GM03348 (cell line): ENCODE results near the gene TCEA2.

Experiments
- DNase-seq: peaks from one replicate; pipeline ENCODE4 v3.0.0; 2012; ENCODE audit warnings: low spot score

The TCEA2 gene

DNA sequence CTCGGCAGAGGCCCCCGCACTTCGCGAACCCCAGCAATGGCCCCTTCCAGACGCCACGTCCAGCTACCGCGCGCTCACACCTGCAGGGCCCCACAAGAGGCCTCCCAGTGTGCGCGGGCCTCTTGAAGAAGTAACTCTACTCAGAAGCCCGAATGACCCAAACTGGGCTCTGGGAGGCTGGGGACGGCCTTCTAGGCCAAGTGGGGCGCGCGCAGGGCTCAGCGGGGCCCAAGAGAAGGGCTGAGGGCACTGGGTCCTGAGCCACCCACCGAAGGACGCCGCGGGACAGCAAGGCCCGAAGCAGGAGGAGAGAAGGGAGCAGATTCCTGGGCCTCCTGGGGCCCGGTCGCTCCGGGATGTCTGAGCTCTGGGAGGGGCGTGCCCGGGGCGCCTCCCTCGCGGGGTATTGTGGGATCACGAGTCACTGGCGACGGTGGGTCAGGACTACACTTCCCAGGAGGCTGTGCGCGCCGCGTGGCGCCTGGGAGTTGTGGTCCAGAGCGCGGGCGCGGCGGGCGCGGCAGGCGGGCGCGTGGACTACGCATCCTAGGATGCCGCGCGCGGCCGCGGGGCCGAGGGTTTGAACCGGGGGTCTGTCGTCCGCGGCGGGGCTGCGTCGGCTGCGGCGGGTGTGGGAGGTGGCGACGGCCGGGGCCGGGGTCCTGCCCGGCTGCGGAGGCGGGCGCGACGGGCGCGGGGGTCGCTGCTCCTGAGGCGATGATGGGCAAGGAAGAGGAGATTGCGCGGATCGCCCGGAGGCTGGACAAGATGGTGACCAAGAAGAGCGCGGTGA lies at the start of gene TCEA2:
Gene TCEA2 (plus strand): TSS at position 603 of the 793 bp plus-strand sequence. CDS start 115 bp downstream, at position 718.
- peak; percentile 99 for DNase-seq

DNA sequence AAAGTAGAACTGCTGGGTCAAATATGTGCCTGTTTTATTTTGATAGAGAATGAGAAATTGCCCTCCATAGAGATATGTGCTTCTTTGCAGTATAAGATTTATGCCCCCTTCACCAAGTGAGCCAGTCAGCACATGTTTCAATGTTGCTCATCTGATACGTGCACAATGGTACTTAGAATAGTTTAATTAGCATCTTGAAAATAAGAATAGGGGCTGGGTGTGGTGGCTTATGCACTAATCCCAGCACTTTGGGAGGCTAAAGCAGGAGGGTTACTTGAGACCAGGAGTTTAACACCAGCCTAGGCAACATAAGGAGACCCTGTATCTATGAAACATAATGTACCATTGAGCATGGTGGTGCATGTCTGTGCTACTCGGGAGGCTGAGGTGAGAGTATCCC lies 47.4 kb upstream of the TCEA2 start:
- no peak for DNase-seq

DNA sequence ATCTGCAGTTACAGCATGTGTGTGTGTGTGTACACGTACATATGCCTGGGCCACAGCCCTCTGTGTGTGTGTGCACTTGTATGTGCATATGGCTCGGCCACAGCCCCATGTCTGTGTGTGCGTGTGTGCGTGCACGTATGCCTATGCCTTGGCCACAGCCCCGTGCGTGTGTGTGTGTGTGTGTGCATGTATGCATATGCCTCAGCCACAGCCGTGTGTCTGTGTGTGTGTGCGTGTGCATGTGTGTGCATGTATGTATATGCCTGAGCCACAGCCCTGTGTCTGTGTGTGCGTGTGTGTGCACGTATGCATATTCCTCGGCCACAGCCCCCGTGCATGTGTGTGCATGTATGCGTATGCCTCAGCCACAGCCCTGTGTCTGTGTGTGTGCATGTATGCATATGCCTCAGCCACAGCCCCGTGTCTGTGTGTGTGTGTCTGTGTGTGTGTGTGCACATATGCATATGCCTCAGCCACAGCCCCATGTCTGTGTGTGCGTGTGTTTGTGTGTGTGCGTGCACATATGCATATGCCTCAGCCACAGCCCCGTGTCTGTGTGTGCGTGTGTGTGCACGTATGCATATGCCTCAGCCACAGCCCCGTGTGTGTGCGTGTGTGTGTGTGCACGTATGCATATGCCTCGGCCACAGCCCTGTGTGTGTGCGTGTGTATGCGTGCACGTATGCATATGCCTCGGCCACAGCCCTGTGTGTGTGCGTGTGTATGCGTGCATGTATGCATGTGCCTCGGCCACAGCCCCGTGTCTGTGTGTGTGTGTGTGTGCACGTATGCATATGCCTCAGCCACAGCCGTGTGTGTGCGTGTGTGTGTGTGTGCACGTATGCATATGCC lies 41.6 kb upstream of the TCEA2 start:
- DNase-seq, result no peak

DNA sequence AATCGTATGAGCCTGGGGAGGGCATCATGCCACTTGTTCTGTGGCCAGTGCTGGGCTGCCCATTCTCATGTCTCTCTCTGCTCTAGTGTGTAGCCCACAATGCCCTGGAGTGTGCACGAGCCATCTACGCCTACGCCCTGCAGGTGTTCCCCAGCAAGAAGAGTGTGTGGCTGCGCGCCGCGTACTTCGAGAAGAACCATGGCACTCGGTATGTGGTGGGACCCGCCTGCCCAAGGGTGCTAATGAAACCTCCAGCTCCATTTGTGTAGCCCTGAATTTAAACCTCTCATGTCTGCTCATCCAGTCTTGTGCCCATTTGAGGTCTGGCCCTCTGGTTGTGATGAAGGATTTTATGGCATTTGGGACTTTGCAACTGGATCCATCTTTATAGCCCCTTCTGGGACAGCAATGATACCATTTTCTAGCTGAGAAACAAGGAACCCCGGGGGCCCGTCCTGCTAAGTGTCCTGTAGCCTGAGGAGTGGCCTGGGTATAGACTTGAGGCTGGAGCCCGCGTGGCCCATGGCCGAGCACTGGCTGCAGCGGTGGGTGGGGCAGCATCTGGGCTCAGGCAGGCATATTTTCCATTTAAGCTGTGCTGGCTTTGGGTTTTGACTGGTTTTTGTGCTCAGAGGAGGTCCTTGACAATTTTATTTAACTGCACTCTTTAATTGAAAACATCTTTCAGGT lies 40.2 kb upstream of the TCEA2 start:
- DNase-seq, result no peak

DNA sequence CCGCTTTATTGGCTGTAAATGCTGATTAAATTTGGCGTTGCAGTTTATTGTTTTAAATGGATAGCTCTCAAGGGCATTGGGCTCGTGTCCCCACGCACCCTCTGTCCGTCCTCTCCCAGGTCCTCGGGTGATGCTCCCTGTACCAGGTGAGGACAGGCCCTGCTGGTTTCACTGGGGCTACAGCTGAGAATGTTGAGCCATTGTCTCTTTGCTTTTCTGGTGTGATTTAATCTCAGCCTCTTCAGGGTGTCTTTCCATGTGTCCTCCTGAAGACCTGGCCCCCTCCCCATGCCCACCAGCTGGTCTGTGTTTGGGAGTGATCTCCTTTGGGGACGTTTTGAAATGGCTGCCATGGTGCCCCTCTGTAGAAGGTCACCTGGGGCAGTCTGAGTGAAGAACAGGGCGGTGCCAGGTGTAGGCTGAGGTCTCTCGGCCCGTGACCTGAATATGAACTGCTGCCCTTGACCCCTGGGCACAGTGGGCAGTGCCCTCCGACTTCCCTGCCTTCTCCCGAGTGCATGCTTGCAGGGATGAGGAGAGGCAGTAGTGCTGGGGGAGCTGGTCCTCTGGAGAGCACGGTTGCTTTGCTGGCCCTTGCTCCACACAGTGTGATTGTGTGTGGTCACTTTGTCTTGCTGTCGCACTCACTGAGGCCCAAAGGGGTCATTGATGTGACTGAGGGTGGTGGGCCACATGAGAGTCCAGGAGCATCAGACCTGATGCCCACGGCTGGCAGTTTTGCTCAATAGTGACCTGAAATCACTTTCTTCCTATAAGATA lies 39.4 kb upstream of the TCEA2 start:
- DNase-seq, result no peak

DNA sequence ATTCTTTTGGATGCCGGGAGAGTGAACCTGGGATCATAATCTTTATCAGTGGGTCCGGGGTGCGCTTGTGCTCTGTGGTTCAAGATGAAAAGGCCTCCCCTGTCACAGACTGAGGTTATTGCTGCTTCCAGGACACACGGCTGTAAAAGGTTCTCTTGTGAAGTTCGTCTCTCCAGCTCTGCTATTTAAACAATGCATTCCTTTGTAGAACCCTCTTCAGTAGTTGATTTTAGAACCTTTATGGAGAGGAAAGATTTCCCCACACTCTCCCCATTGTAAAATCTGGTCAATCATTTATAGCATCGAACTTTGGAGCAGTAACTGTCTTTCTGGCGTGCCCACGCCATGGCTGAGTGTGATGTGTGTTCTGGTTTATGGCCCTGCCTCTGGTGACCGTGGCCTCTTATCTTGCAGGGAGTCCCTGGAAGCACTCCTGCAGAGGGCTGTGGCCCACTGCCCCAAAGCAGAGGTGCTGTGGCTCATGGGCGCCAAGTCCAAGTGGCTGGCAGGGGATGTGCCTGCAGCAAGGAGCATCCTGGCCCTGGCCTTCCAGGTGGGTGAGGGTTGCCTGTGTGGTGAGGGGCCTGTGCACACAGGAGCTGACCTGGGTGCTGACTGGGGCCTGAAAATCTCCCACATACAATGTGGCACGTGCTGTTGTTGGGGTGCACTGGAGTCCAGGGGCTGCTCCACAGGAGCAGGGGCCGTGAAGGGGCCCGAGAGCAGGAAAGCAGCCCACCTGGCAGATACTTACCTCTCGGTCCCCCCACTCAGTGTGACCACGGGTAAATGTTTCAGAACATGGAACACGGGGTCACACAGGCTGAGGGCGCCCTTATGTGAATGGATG lies 38.6 kb upstream of the TCEA2 start:
- no peak for DNase-seq

DNA sequence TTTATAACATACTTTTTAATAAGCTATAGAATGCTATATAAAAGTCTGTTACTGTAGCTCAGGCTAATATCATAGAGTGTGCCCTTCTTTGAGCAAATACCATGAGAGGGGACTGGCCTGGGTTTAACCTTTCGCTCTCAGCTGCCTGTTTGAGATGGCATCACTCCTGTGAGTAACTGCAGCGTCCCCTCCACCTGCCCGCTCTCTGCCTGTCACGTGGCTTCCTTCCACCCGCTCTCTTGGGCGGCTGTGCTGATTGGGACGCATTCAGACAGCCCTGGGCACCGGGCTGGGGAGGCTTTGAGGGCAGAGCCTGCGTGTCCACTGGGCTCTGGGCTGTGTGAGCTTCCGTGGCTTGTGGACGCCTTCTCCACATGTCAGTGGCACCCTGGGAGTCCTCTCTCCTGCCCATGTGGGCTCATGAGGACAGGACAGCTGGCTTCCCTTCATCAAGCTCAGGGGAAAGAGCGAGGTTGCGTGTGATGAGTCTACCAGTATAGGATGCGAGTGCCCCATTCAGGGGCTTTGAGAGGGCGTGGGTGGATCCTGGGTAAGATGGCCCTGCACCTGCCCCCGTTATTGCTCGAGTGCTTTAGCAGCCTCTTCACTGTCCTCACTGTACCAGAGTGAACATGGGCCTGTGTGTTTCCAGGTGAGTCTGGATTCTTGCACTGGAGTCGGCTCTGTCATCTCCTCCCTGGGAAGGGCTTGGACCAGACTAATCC lies 37.7 kb upstream of the TCEA2 start:
- DNase-seq, result no peak

DNA sequence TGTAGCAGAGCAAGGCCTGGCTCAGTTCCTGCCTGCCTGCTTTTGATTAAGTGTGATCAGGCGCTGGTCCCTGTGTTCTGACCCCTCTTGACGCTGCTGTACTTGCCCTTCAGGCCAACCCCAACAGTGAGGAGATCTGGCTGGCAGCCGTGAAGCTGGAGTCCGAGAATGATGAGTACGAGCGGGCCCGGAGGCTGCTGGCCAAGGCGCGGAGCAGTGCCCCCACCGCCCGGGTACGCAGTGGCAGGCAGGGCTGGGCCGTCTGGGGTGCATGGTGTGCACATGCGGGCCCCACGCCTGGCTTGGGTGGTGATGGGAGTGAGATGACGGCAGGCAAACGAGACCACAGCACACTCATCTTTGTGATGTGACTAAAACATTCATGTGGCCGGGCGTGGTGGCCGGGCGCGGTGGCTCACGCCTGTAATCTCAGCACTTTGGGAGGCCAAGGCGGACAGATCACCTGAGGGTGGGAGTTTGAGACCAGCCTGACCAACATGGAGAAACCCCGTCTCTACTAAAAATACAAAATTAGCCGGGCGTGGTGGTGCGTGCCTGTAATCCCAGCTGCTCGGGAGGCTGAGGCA lies 37.1 kb upstream of the TCEA2 start:
- no peak for DNase-seq

DNA sequence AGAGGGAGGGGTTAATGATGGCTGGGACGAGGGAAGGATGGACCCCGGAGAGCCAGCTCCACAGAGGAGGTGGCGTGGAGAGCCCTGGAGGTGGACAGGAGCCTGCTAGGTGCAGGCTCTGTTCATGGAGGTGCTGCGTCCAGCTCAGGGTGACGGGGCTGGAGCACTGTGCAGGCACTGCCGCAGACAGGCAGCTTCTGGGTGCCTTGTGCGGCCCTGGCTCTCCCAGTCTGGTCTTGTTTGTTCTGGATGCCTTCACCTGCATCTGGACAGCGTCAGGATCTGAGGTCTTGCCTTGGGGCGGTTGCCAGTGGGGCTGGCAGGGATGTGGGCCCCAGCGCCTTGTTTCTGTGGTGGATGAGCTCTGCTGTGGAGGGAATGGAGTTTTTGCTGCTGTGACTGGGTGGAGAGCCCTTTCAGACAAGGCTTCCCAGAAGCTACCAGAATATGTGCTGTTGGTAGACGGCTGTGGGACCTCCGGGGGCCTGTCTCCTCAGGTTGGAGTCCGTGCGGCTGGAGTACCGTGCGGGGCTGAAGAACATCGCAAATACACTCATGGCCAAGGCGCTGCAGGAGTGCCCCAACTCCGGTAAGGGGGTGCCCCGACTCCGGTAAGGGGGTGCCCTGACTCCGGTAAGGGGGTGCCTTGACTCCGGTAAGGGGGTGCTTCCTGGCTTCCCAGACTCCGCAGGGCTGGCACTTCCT lies 34.9 kb upstream of the TCEA2 start:
- DNase-seq, result no peak

DNA sequence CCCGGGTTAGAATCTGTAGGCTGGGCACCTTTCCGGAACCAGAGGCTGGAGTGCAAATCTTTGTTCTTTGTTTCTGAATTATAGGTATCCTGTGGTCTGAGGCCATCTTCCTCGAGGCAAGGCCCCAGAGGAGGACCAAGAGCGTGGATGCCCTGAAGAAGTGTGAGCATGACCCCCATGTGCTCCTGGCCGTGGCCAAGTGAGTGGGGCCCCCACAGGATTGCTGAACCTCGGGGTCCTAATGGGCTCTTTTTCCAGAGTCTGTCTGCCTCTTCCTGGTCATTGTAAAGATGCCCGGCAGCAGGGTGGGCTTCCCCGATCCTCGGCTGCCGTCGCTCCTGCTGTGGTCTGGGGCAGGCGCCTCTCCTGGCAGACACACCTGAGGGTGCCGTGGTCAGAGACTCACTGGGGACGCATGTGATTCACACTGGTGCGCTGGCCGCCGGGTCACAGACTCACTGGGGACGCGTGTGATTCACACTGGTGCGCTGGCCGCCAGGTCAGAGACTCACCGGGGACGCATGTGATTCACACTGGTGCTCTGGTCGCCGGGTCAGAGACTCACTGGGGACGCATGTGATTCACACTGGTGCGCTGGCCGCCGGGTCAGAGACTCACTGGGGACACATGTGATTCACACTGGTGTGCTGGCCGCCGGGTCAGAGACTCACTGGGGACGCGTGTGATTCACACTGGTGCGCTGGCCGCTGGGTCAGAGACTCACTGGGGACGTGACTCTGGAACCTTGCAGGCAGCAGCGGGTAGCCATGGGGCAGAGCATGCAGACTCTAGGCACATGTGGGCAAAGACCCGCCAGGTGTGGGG lies 33.5 kb upstream of the TCEA2 start:
- no peak for DNase-seq

DNA sequence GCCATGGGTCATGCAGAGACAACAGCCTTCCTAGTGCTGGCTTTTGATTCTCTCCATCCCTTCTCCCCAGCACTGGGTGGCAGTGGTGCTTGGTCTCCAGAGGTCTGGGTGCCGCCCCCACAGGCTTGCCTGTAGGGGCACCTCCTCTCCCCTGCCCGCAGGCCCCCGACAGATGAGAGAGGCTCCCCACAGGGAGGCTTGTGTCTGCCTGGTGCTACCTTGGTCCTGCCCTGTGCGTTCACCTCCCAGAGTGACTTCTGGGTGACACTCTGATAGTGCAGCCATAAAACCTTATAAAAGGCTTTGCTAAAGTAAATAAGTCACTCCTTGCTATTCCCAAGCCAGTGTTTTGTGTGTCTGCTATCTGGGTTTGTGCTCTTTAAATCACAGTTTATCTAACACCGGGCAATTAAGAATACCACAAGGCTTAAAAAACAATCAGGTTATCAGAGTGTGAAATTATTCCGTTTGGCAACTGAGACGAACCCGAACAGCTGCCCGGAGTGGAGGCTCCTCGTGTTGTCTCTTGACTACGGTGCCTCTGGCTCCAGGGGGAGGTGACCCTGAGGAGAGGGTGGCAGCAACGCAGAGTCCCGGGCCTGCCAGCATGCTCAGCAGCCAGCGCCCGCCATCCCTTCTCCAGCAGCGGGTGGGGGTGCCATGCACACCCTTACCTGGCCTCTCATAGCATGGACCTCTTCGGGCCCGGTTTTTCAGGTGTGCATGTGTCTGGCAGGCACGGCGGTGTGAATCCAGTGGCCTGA lies 32.4 kb upstream of the TCEA2 start:
- no peak for DNase-seq

DNA sequence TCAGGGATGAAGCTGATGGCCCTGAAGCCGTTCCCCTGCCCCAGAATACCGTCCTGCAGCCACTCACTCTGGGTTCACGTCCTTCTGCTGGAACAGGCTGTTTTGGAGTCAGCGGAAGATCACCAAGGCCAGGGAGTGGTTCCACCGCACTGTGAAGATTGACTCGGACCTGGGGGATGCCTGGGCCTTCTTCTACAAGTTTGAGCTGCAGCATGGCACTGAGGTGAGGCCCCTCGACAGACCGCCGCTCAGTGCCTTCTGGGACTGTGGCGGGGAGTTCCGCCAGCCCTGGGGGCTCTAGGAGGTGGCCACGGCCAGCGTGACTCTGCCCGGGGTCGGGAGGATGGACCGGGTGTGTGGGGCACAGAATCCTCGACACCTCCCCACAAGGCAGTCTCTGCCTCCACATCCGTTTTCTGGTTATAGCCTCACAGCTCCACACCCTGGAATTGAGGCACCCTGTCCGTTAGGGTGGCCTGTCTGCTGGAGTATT lies 31.1 kb upstream of the TCEA2 start:
- DNase-seq, result no peak

DNA sequence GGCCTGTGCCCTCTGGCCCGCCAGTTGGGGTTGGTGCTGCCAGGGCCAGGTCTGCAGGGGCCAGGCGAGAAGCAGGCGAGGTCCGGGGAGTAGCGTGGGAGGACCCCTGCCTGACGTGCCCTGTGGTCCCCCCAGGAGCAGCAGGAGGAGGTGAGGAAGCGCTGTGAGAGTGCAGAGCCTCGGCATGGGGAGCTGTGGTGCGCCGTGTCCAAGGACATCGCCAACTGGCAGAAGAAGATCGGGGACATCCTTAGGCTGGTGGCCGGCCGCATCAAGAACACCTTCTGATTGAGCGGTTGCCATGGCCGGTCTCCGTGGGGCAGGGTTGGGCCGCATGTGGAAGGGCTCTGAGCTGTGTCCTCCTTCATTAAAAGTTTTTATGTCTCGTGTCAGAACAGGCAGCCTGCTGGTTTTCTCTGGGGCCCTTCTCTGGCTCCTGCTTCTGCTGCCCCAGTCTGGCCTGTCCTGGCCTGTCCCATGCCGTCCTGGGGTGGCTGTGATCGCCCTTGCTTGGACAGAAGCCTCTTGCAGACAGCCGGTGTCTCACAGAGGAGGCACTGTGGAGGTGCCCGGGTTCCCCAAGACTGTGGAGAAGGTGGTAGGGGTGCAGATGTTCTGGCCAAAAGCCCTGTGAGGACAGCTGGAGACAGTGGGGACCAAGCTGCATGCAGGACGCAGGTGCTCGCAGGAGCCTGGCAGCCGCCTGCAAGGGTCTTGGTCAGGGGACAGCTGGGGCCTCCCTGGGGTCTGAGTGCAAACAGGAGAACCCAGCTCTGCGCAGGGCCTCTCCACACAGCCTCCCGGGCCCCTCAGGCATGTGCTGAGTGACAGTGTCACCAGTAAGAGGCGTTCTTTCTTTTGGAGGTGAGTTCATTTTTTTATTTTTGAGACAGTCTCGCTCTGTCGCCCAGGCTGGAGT lies 30.0 kb upstream of the TCEA2 start:
- no peak for DNase-seq

DNA sequence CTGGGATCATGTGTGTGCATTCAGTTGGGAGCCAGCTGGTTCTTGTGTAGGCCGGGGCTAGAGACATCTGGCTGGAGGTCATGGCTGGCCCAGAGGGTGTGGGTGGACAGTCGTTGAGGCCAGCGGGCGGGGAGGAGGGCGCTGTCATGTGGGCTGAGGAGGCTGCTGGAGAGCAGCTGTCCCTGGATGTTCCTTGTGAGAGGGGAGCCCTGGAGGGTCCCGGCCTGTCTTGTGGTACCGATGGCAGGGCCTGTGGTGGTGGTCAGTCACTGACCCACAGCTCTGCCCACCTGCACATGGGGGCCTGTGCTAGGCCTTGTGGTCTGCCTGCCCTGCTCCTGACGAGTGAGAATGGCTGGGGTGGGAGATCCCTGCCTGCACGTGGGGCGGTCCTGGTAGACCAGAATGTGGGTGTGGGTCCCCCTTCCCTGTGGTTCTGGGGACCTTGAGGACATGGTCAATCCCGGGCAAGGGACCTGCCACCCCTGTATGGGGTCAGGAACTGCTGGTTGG lies 29.0 kb upstream of the TCEA2 start:
- no peak for DNase-seq

DNA sequence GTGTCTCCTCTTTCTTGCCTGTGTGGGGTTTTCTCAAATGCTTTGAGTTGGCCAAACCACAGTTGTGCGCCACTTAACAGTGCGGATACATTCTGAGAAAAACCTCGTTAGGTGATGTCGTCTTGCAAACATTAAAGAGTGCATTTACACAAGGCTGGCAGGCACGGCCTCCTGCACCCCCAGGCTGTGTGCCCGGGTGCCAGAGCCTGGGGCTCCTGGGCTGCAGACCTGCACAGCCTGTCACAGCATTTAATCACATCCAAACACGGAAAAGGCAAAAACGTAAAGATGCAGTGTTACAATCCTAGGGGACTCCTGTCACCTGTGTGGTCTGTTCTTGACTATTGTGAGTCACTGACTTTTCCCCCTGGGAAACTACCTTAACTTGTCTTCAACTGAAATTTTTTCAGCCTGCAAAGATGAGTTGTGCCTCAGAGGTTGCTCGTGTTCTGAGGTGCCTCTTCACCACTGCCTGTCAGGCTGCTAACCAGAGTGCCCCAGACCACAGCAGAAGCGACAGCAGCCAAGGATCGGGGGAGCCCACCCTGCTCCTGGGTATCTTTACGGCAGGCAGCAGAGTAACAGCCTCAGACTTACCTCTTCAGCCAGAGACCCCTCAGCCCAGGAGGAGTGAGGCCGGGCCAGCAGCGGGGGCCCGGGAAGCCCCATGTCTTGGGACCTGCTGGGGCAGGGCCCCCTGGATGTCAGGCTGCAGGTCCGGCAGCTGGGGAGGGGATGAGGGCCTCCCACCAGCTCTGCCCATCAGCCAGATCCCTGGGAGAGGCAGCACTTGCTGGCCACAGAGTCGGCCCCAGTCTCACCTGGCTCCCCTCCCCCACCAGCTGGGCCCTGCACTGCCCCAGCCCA lies 27.7 kb upstream of the TCEA2 start:
- DNase-seq, result no peak
